Measurements from ENCODE around the gene EML6.
A peak's percentile ranks its signal among the peaks of the same experiment; 100 is the strongest.

EML6 gene

DNA sequence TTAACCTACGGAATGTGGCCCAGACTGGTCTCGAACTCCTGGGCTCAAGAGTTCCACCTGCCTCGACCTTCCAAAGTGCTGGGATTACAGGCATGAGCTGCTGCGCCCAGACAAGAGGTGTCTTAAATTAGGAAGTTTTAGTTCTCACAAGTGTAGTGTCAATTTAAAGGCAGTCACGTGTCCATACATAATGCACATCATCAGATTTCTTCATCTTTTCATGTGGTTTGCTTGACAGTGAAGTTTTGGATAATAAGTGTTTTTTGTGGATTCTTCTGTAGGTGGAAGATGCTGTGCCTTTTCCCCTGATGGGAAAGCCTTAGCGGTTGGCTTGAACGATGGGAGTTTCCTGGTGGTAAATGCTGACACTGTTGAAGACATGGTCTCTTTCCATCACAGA lies 179.3 kb downstream of the EML6 start:
- DNase-seq (ENCODE audit: insufficient read length, low spot score) (no peak), FAIRE-seq (no peak)

DNA sequence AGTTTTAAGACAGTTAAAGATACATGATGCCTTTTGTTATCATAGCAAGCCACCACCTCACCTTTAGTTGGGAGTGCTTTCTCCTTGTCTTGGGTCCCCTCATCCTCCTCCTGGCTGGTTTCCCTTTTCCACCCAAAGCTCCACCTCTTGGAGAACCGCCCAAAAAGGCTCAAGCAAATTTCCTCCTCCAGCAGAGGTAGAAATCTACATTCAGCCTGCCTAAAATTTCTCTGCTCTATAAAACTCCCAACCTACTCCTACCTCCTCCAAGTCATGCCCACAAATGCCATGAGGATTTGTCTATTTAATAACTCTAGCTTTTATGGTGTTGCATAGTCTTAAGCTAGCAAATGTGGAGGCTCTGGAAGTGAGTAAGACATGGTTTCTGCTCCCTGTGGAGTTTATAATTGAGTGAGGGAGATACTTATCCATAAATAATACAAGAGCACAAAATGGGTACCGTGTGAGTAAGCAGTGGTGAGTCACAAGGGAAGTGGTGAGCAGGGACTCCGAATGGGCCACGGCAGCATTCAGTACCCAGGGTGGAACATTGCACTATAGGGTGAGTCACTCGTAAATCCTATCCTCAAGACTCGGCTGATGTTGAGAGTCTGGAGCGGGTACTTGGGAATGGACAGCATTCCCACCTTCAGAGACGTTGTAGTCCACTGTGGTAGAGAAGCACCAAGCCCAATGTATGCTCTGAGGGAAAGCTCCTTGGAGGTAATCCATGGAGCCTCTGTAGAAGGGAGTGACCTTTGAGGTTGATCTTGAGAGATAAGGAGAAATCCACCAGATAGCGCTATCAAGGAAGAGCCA lies 180.5 kb downstream of the EML6 start:
- DNase-seq (ENCODE audit: insufficient read length, low spot score) (peak; percentile 93), FAIRE-seq (peak; percentile 93)

DNA sequence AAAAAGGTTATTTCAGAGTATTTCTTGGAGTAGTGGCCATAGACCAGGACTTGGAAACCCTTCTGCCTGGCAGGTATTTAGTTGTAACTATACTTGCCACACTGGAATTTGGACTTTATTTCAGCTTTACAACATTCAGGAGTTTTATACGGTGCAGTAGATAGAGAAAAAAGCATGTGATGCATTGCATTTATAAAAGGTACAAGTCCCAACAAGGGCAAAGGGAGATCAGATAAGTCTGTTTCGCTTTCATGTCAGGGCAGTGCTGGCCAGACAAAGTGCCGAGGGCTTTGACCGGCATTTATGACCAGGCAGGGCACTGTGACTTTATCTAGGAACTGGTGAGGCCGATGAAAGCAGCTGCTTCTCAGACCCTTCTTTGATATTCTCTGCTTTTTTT lies 181.4 kb downstream of the EML6 start:
- no peak for FAIRE-seq
- DNase-seq (ENCODE audit: insufficient read length, low spot score) = no peak

DNA sequence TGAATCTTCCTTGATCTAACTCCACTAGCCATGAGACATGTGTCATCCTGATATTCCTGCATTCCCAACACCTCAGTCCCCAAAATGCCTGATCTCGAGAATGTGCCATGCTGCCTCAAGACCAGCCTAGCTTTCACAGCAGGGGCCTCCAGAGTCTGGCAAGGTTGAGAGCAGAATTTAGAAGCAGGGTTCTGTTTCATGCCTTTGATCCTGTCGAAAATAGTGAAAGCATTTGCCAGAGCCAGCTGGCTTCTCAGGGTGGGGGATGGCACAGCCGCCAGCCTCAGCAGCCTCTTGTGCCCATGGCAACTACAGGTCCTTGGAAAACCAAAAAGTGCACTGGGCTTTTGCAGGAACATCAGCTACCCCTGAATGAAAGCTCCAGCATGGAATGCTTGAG lies 183.3 kb downstream of the EML6 start:
- FAIRE-seq (no peak), DNase-seq (ENCODE audit: insufficient read length, low spot score) (no peak)

DNA sequence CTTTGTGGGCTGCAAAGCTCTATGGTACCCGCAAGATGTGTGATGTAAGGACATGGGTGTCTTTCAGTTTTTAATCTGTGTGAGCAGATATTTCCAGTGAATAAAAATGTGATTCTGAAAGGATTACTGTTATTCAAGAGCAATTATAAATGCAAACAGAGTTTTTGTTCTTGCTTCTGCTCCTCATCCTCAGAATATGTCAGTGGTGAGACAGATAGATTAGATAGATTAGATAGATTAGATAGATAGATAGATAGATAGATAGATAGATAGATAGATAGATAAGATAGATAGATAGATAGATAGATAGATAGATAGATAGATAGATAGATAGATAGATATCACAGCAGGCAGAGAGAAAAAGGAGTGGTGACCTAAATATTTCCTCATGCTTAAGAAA lies 184.2 kb downstream of the EML6 start:
- no peak for DNase-seq (ENCODE audit: insufficient read length, low spot score)
- no peak for FAIRE-seq

DNA sequence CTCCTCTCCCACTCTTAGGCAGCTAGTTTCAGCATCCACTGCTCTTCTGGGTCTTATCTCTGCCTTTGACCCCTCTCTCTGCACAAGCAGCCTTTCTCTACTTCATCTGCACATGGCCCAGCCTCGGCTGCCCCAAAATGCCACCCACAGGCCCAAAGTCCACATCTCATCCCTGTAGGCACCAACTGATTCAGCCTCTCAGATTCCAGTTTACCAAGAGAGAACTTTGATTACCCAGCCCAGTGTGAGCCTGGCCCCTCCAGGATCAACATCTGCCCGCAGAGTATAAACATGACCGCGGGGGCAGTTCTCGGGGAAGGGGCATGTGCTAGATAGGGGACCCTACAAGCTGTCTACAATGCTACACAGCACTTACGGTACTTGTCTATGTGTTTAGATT lies 185.1 kb downstream of the EML6 start:
- no peak for FAIRE-seq
- DNase-seq (ENCODE audit: insufficient read length, low spot score) = no peak

DNA sequence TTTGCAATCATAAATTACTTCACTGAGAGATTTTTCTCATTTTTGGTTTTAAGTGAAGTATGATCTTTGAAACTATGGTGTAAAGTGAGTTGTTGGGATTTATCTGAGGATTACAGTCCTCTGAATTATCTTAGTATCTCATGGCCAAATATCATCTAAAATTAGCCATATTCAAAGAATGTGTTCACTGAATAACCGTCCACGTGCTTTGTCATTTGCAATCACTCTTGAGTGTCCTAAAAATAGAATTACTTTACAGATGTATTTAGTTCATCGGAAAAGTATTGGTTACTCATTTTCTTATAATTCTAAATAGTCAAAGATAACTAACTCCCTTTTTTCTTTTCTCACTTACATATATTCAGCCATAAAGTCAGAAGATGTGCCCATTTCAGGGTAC lies 185.5 kb downstream of the EML6 start:
- no peak for DNase-seq (ENCODE audit: insufficient read length, low spot score)
- FAIRE-seq = no peak

DNA sequence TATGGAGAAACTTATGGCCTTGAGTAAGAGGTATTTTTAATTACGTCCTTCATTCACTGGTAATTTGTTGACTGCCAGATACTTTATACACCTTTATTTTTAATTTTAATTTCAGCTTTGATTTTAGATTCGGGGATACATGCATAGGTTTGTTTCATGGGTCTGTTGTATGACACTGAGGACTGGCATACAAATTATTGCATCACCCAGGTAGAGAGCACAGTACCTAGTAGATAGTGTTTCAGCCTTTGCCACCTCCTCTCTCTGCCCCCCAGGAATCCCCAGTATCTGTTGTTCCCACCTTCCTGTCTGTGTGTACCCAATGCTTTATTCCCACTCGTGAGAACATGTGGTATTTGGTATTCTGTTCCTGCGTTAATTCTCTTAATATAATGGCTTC lies 188.8 kb downstream of the EML6 start:
- FAIRE-seq = no peak

DNA sequence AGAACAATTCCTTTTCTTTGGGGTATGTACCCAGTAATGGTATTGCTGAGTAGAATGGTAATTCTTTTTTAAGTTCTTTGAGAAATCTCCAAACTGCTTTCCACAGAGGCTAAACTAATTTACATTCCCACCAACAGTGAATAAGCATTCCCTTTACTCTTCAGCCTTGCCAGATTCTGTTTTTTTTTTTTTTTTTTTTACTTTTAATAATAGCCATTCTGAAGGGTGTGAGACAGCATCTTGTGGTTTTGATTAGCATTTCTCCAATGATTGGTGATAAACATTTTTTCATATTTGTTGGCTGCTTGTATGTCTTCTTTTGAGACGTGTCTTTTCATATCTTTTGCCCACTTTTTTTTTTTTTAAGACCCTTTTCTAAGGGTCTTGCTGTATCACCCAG lies 189.4 kb downstream of the EML6 start:
- no peak for DNase-seq (ENCODE audit: insufficient read length, low spot score)
- no peak for FAIRE-seq

More for the DNA sequence above, 188.8 kb downstream of the EML6 start:
- DNase-seq (ENCODE audit: insufficient read length, low spot score) = no peak

DNA sequence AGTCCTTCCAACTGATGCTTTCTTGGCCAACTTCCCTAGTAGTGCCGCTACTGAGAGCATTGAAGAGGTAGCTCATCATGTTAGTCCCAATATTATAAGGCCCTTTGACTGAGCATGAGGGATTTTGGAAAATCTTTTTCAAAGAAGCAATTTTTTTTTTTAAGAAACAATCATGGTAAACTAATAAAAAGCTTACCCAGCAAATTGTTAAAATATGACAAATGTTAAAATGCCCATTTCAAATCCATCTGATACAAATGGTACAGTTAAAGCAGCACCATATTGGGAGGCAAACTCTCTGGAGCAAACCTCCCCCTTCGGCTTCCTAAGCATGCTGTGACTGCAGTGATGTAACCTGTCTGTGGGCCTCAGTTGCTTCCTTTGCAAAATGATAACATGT lies 191.2 kb downstream of the EML6 start:
- FAIRE-seq (no peak), DNase-seq (ENCODE audit: insufficient read length, low spot score) (no peak)

DNA sequence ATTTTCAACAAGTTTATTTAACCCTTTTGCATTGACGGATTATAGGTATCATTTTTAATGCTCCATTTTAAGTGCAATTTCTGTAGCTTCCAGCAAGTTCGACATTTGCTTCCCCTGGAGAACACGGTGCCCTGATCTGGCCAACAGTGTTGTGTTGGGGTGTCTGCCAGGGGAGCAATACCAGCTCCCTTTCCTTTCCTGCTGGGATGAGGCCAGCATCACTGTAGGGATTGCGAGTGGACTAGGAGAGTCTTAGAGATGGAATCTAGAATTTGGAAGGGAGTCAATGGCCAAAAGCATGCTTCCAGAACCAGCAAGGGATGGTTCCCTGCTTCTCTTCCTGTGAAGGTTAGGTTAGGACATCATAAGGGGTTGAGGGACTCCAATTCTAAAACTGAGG lies 191.6 kb downstream of the EML6 start:
- no peak for DNase-seq (ENCODE audit: insufficient read length, low spot score)
- no peak for FAIRE-seq

DNA sequence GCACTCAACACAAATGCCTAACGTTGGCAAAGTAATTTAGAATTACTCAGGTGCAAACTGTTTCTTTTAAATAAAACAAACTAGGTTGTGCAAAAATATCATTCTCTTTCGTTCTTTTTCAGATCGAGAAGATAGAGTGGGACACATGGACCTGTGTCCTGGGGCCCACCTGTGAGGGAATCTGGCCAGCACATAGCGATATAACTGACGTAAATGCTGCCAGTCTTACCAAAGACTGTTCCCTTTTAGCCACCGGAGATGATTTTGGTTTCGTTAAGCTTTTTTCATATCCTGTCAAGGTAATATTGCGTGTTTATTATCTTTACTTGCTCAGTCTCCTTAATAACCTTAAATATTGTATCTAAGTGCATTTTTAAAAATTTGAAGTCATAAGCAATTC lies 193.2 kb downstream of the EML6 start:
- DNase-seq (ENCODE audit: insufficient read length, low spot score) = no peak
- no peak for FAIRE-seq

DNA sequence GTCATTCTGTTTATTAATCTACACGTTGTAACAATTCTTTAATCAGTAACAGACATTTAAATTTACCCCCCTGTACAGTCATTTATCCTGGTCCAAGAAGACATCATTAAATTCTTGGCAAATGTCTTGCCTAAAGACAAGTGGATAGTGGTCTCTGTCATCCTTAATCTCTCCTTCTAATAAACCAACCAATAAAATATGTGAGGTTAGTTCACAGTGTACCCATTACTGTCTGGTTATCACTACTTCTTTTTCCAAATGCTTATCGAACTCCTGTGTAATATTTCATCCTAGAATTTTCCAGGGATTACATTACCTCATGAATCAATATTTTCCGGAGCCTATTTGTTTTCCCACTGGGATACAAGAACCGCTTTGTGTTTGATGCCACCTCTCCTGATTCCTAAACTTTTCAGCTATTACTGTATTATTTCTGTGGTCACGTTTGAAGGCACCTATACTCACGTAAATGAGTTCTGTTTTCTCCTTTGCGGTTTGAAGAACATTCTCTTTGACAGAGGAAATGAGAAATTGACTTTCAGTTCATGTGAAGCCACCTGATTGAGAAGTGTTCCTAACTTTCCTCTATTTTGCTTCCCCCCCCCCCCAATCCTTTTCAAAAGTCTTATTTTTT lies 195.3 kb downstream of the EML6 start:
- no peak for FAIRE-seq
- no peak for DNase-seq (ENCODE audit: insufficient read length, low spot score)

DNA sequence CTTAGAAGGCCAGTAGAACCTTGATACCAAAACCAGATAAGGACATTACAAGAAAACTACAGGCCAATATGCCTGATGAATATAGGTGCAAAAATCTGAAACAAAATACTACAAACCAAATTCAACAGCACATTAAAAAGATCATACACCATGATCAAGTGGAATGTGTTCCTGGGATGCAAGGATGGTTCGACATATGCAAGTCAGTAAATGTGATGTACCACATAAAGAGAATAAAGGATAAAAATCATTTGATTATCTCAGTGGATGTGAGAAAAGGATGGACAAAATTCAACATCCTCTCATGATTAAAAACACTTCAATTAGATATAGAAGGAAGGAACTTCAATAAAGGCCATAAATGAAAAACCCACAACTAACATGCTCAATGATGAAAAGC lies 197.2 kb downstream of the EML6 start:
- no peak for FAIRE-seq
- no peak for DNase-seq (ENCODE audit: insufficient read length, low spot score)

DNA sequence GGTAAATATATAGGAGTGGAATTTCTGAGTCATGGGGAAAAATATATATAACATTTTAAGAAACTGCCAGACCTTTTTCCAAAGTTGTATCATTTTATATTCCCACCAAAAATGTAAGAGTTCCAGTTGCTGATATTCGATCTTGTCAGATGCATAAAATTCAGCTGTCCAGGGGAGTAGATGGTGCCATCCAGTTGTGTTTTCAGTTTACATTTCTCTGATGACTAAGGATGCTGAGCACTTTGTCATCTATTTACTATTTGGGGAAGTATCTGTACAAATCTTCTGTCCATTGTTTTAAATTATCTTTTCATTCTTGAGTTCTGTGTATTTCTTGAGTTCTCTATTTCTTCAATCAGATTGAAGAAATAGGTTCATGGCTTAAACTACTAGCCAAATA lies 200.7 kb downstream of the EML6 start:
- FAIRE-seq (no peak), DNase-seq (ENCODE audit: insufficient read length, low spot score) (no peak)

DNA sequence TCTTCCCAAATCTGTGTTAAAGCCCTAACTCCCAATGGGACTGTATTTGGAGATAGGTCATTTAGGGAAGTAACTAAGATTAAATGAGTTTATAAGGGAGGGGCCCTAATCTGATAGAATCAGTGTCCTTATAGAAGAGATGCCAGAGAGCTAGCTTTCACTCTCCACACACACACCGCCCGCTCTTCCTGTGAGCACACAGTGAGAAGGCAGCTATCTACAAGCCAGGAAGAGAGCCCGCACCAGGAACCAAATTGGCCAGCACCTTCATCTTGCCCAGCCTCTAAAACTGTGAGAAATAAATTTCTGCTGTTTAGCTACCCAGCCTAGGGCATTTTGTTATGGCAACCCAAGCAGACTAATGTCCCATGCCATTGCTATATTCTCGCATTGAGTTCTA lies 201.6 kb downstream of the EML6 start:
- no peak for FAIRE-seq

DNA sequence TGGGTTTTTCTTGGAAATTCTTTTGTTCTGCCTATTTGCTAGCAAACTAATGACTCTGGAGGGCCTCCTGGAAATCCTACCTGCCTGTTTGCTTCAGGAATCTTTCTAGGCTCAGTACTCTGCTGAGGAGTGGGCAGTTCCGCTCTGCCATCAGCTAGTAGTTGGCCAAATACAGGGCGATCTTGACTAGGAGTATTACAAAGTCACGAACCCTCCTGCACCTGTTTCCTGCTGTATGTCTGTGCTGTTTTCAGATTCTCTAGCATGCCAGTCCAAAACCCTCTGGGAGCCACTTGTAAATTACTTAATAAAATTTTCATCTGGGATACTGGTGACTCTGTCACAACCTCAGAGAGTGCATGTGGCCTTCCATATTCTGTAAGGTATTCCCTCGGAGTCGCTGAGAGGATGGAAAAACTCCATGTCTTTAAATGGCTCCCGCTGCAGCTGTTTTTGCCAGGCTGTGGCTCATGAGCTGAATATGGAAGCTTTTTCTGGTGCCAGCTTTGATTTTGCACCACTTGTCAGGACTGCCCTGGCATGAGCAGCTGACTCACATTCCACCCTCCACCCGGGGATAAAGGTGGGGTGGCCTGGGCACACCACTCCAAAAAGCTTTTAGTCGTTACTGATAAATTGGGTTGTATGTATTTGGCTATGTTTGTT lies 203.8 kb downstream of the EML6 start:
- FAIRE-seq (no peak), DNase-seq (ENCODE audit: insufficient read length, low spot score) (no peak)

More for the DNA sequence above, 201.6 kb downstream of the EML6 start:
- DNase-seq (ENCODE audit: insufficient read length, low spot score) = no peak

DNA sequence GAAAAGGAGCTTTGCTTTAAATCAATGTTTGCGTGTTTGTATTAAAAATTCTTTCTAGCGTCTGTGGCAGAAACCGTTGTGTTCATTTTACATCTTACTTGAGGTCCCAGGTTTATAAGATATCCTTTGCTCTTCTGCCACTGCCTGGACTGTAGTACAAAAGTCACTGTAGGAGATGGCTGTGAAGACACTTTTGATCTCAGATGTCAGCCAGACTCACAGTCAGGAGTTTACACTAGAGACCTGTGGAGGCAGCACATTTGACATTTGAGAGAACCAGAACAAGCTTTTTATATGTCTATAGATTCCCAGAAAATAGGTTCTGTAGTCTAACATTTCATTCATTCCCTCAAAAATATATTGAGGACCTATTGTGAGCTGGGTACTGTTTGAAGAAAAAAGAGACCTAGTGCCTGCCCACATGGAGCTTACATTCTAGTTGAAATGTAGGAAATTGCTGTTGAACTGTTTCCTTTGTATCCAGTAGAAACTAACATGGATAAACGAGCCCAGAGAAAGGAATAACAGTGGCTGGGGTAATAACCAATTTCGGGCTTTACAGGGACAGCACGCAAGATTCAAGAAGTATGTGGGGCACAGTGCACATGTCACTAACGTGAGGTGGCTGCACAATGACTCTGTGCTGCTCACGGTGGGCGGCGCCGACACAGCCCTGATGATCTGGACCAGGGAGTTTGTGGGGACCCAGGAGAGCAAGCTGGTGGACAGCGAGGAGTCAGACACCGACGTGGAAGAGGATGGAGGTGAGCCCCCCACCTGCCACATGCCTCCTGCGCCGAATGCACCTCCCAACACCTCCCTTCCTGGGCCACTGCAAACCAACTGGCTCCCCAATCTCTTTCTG lies 204.5 kb downstream of the EML6 start:
- DNase-seq (ENCODE audit: insufficient read length, low spot score) (no peak), FAIRE-seq (no peak)

DNA sequence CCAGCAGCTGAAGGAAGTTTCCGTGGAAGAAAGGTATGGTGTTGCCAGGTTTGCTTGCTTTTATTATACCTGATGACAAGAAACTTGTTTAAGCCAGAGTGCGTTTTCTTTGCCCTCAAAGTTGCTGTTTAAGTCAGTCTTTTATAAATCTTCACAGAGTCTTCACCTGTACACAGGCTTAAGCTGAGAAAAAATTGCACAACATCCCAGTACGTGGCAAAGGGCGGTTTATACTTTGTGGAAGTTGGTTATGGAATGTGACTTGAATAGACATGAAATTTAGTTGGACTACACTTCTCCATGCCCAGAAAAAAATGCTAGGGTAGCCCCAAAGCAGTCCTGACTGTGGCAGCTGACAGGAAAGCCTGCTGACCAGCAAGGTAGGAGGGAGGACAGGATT lies 205.3 kb downstream of the EML6 start:
- no peak for FAIRE-seq
- no peak for DNase-seq (ENCODE audit: insufficient read length, low spot score)

DNA sequence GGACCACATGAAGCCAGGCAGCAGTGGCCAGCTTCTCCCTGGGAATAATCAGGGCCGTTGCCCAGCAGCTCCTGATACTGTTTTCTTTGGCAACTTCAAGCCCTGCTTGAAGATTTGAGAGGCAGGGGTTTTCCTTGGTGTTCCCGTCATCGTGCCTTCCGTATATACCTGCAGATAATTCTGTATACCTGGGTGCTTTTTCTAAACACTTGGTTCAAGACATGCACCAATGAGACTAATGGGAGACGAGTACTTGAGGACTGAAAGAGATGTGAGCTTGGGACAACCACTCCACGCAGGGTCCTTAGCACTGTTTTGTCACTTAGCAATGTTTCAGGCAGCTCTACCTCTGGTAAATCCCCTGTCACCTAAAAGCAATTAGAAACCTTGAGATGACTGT lies 208.0 kb downstream of the EML6 start:
- DNase-seq (ENCODE audit: insufficient read length, low spot score) (no peak), FAIRE-seq (no peak)

DNA sequence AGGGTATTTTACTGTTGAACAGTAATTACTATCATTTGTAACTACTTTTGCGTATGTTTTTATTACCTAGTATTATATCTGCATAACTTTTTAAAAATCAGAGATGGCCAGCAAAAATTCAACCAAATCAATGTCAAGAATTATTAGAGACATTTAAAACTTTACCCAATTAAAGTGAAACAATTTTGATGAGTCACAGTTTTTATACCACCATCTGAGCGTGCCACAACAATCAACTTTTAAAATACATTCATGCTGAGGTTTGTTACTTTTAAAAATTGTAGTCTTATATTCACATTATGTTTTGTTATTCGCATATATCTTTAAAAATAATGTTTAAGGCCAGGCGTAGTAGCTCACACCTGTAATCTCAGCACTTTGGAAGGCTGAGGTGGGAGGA lies 211.9 kb downstream of the EML6 start:
- no peak for DNase-seq (ENCODE audit: insufficient read length, low spot score)
- no peak for FAIRE-seq

Measured in HTR-8/SVneo (cell line).